Measurements from ENCODE around the gene STOML1.

GRCh38 chr15:74040109-74040850, 48.2 kb upstream of the STOML1 start:
- TF ChIP-seq CTCF (conservative IDR thresholded peaks at IDR 0.05; ENCODE audit: low read depth, low read length) (no peak), EZH2 (IDR thresholded peaks at IDR 0.05; ENCODE audit: low read length, unreplicated experiment) (no peak)

Data from PC-3 (cell line).